ENCODE measurements around the gene VOPP1.

The VOPP1 gene

DNA sequence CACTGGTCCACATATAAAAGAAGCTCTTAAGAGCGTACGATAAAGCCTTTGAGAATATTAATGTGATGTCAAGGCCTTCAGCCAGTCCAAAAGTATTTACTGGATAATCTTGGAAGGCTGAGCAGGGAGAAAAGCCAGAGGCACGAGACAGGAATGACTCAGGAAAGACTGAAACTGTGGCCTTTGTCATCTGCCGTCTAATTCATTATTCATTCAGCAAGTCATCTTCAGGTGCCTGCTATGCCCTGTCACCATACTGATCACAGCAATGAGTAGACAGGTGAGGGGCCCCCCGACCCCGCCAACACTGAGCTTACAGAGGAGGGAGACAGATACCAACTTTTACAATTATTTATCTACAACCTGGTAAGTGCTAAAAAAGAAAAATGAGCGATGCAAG, 78.9 kb downstream of the VOPP1 start:
- no peak overlapping the region for H3K4me3 ChIP-seq (ENCODE audit: low read depth, low read length)
- TF ChIP-seq, protein P1, sequence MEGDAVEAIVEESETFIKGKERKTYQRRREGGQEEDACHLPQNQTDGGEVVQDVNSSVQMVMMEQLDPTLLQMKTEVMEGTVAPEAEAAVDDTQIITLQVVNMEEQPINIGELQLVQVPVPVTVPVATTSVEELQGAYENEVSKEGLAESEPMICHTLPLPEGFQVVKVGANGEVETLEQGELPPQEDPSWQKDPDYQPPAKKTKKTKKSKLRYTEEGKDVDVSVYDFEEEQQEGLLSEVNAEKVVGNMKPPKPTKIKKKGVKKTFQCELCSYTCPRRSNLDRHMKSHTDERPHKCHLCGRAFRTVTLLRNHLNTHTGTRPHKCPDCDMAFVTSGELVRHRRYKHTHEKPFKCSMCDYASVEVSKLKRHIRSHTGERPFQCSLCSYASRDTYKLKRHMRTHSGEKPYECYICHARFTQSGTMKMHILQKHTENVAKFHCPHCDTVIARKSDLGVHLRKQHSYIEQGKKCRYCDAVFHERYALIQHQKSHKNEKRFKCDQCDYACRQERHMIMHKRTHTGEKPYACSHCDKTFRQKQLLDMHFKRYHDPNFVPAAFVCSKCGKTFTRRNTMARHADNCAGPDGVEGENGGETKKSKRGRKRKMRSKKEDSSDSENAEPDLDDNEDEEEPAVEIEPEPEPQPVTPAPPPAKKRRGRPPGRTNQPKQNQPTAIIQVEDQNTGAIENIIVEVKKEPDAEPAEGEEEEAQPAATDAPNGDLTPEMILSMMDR (IDR thresholded peaks at IDR 0.05; ENCODE audit: low read depth, low read length) = no peak

- TF ChIP-seq, protein P1 (IDR thresholded peaks at IDR 0.05; ENCODE audit: low read depth, low read length) = no peak
- no peak overlapping the region for H3K4me3 ChIP-seq (ENCODE audit: low read depth, low read length)
These were observed 81.0 kb downstream of the VOPP1 start for GRCh38 chr7:55491346-55491745.

GRCh38 chr7:55490099-55490498, 82.2 kb downstream of the VOPP1 start:
- no peak overlapping the region for H3K4me3 ChIP-seq (ENCODE audit: low read depth, low read length)
- TF ChIP-seq, protein P1 (IDR thresholded peaks at IDR 0.05; ENCODE audit: low read depth, low read length) = no peak

DNA sequence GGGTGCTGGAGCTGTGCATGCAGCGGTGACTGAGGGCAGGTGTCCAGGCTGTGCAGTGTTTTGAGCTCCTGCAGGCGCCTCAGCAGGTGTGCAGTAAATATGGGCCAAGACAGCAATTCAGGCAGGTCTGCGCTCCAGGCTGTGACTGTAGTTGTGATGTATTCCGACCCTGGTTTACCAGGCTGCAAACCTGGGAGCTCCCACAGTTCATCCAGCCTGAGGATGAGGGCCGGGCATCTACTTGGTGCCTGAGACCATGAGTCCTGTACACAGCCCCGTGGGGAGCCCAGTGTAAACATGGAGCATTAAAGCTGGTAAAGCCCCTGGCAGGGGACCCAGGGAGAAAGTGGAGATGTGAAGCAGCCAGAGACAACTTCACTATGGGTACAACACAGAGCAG, 82.8 kb downstream of the VOPP1 start:
- no peak overlapping the region for H3K4me3 ChIP-seq (ENCODE audit: low read depth, low read length)
- TF ChIP-seq, protein P1 (IDR thresholded peaks at IDR 0.05; ENCODE audit: low read depth, low read length) = no peak

DNA sequence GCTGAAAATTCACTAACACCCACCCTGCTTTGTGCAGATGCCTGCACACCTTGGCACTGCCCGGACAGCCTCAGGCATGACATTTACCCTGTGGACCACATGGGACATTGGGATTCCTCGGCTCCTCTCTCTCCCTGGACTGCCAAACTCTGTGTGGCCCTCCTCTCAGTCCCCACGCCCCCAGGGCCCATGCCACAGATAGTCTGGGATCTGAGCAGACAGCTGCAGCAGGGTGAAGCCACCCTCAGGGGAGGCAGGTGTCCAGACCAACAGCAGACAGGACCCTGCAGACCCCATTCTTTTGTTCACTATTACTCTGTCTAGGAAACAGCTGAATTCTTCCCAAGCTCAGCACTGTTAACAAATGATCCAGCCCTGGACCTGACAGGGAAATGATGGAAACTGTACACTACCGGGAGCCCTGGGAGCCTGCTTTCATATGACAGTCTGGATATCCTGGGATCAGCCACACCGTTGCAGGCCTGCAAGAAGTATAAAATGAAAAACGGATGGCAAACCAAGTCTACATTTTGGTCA, 83.4 kb downstream of the VOPP1 start:
- TF ChIP-seq, protein P1 (IDR thresholded peaks at IDR 0.05; ENCODE audit: low read depth, low read length) = no peak
- H3K4me3 ChIP-seq (ENCODE audit: low read depth, low read length) = no peak overlapping the region

DNA sequence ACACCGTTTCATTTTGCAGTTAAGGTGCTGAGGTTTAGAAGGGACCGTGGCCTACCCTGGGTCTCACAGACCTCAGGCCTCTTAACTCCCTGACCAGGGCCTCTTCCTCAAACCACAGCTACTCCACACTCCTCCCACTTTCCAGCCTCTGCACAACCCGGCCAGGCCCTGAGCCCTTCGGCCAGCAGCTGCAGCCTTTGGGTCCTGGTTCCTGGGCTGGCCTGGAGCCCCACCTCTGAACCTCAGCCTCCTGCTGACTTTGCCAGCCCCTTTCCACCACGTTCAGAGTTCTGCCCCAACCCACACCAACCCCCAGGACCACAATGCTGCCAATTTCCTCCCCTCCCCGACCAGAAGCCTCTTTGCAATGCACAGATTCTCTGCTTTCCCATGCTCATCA, 84.1 kb downstream of the VOPP1 start:
- TF ChIP-seq, protein P1 (IDR thresholded peaks at IDR 0.05; ENCODE audit: low read depth, low read length) = no peak

DNA sequence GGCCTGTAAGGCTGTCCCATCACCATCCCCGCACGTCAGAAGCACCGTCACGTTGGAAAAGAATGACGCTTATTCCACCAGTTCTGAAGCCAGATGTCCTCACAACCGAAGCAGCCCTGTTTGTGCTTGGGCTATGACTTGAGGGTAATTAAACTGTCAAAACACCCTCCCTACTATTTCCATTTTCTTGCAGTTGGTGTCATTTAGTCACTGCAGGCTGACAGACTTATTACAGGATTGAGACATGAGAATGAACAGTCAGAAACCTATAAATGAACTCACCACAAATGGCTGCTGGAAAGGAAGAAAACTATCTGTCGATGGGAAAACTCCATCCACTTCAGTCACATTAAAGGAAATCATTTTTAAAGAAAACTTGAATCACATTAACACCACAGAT, 85.3 kb downstream of the VOPP1 start:
- TF ChIP-seq, protein P1 (IDR thresholded peaks at IDR 0.05; ENCODE audit: low read depth, low read length) = no peak
- H3K4me3 ChIP-seq (ENCODE audit: low read depth, low read length) = no peak overlapping the region

More for the DNA sequence above, 84.1 kb downstream of the VOPP1 start:
- no peak overlapping the region for H3K4me3 ChIP-seq (ENCODE audit: low read depth, low read length)

Measured in WI38 (cell line).